Smooth muscle cell (in vitro differentiated cells): ENCODE measurements around the gene ZNF385C. TPM values are rescaled to one million over a fixed set of nuclear protein-coding genes. Genes with fewer than 3 reads are reported as not detected.

Experiments
- DNase-seq: peaks from one replicate; lab custom pipeline; 2025; ENCODE audit not compliant: unreplicated experiment; lab: John Stamatoyannopoulos, UW
- H2AFZ ChIP-seq: fragments of 200-600 bp; sonication (generic); 2 replicates; pipeline ENCODE4 v1.6.0; 2016; ENCODE audit warnings: antibody characterized with exemption, low read depth, mild to moderate bottlenecking
- H3F3A ChIP-seq: fragments of 200-600 bp; sonication (generic); 2 replicates; pipeline ENCODE4 v1.6.0; 2017; ENCODE audit warnings: antibody characterized with exemption, low read depth
- H3K27ac ChIP-seq: fragments of 200-600 bp; sonication (generic); 2 replicates; pipeline ENCODE4 v1.5.1; 2016; ENCODE audit warnings: low read depth, mild to moderate bottlenecking
- H3K27me3 ChIP-seq: fragments of 200-600 bp; sonication (generic); 2 replicates; pipeline ENCODE4 v1.6.1; 2016; ENCODE audit warnings: low read depth, mild to moderate bottlenecking
- H3K36me3 ChIP-seq: fragments of 200-600 bp; sonication (generic); 2 replicates; pipeline ENCODE4 v1.5.1; 2016; ENCODE audit warnings: low read depth
- H3K4me1 ChIP-seq: fragments of 200-600 bp; sonication (generic); 2 replicates; pipeline ENCODE4 v1.5.1; 2016; ENCODE audit warnings: low read depth
- H3K4me2 ChIP-seq: fragments of 200-600 bp; sonication (generic); 2 replicates; pipeline ENCODE4 v1.6.0; 2016; ENCODE audit warnings: mild to moderate bottlenecking
- H3K4me3 ChIP-seq: fragments of 200-600 bp; sonication (generic); 2 replicates; pipeline ENCODE4 v1.5.1; 2016; ENCODE audit warnings: mild to moderate bottlenecking
- H3K79me2 ChIP-seq: fragments of 200-600 bp; sonication (generic); 2 replicates; pipeline ENCODE4 v1.6.0; 2016; ENCODE audit warnings: low read depth, mild to moderate bottlenecking
- H3K9ac ChIP-seq: fragments of 200-600 bp; sonication (generic); 2 replicates; pipeline ENCODE4 v1.6.0; 2016; ENCODE audit warnings: low read depth
- H3K9me3 ChIP-seq: fragments of 200-600 bp; sonication (generic); replicated peaks from 2 replicates; pipeline ENCODE4 v1.5.1; 2016; ENCODE audit warnings: low read depth
- H4K20me1 ChIP-seq: fragments of 200-600 bp; sonication (generic); 2 replicates; pipeline ENCODE4 v1.6.0; 2016; ENCODE audit warnings: low read depth
- WGBS: methylation state at CpG from one replicate; pipeline ENCODE4 v1.1.7; 2016; ENCODE audit warnings: low lambda C conversion rate; 5-methylcytosine and 5-hydroxymethylcytosine counted together
- polyA plus RNA-seq: library from polyadenylated mRNA; unstranded; fragments of >200 nt; fragmentation: Nextera tagmentation; extraction: Ambion mirVana; gene quantifications from 2 replicates; pipeline ENCODE4 v1.2.1, GENCODE V29; 2016
- total RNA-seq: library from RNA; depleted of rRNA; stranded (reverse); fragments of >200 nt; gene quantifications from 2 replicates; pipeline ENCODE4 v1.2.3, GENCODE V29; 2014
- TF ChIP-seq, protein P1 (sequence below): fragments of 200-600 bp; sonication (generic); IDR thresholded peaks from 2 replicates; pipeline ENCODE4 v1.5.1; 2017; ENCODE audit warnings: borderline replicate concordance, mild to moderate bottlenecking, antibody characterized with exemption; ENCODE audit not compliant: insufficient read depth, poor library complexity, severe bottlenecking

The ZNF385C gene
- total and polyA plus RNA-seq, 2 experiments from 2014 or later: 0.45 to 0.70 TPM

DNA sequence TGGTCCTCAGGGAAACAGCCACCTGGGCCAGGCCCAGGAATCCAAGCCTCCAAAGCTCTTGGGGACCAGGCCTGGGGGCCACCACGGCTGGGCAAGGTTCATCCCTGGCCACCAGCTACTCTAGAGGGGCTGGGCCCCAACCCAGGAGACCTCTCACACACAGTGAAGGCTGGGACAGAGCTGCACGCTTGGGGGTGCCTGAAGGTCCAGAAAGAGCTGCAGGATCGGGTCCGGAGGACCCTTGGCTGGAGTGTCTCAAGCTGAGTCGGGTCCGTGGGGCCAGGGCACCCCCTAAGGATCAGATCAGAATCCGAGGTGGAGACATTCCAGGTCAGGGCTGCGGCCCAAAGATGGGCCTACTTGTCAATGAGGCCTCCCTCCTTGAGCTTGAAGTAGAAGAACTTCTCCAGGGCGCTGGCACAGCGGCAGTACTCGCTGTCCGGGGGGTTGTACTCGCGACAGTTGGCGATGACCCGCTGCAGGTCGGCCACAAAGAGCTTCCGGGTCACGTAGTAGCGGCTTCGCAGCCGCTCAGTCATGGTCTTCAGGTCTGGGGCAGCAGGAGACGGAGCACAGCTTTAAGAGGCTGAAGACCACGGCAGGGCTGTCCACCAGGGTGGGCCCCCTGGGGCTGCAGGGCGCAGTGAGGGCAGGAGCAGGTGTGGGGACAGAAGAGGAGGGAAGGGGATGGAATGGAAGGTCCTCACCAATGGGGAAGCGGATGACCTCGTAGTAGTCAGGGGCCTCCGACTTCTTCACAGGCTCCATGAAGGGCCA lies 15.2 kb upstream of the ZNF385C start:
- WGBS: 96% methylated on average over 28 of the region's 28 CpGs
- Histone ChIP-seq H3K27me3 (no peaks in the 10 kb centered on the region), H3F3A (no peaks in the 10 kb centered on the region), H3K9me3 (no peaks in the 10 kb centered on the region), H3K27ac (no peak overlapping the region), H4K20me1 (no peaks in the 10 kb centered on the region), H3K4me3 (no peak overlapping the region), H3K9ac (no peak overlapping the region), H2AFZ (no peak overlapping the region), H3K4me2 (no peak overlapping the region), H3K4me1 (no peaks in the 10 kb centered on the region), H3K36me3 (no peaks in the 10 kb centered on the region), H3K79me2 (no peaks in the 10 kb centered on the region)
- TF ChIP-seq, protein P1, sequence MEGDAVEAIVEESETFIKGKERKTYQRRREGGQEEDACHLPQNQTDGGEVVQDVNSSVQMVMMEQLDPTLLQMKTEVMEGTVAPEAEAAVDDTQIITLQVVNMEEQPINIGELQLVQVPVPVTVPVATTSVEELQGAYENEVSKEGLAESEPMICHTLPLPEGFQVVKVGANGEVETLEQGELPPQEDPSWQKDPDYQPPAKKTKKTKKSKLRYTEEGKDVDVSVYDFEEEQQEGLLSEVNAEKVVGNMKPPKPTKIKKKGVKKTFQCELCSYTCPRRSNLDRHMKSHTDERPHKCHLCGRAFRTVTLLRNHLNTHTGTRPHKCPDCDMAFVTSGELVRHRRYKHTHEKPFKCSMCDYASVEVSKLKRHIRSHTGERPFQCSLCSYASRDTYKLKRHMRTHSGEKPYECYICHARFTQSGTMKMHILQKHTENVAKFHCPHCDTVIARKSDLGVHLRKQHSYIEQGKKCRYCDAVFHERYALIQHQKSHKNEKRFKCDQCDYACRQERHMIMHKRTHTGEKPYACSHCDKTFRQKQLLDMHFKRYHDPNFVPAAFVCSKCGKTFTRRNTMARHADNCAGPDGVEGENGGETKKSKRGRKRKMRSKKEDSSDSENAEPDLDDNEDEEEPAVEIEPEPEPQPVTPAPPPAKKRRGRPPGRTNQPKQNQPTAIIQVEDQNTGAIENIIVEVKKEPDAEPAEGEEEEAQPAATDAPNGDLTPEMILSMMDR: no peak
- no peak for DNase-seq

DNA sequence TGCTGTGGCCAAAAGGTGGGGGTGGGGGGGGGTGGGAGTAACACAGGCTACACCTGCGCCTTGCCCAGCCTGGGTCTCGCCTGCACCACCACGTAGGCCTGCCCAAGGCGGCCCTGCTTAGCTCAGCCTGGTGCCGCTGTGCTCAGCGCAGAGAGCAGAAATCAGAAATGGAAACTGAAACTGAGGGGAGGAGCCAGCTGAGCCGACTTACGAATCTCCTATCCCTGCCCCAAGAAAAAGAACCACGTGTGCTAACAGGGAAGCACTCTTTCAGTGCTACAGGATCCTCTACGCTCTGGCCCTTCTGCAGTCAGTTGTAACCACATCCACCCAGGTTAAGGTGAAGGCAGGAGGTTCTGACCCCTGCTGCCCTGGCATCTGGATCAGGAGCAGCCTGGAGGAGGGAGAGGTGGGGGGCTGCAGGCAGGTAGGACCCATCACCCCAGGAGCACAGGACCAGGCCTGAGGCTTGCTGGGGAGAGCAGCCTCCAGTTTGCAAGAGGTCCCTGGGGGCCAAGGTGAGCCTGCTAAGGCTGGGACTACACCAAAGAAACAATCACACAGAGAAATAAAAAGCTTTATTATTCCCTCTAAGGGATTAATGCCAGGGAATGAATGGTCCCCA lies 14.4 kb upstream of the ZNF385C start, which contains the start of gene DHX58:
DHX58 (minus strand) TSS at position 163 of the 625 bp plus-strand sequence. CDS start 822 bp downstream, outside the sequence.
- Histone ChIP-seq H3F3A (no peaks in the 10 kb centered on the region), H3K79me2 (no peaks in the 10 kb centered on the region), H3K9ac (no peak within 1 kb of the TSS), H3K36me3 (no peaks in the 10 kb centered on the region), H3K4me1 (no peaks in the 10 kb centered on the region), H2AFZ (no peak within 1 kb of the TSS), H3K4me3 (no peak within 1 kb of the TSS), H3K27ac (no peak within 1 kb of the TSS), H4K20me1 (no peaks in the 10 kb centered on the region), H3K27me3 (no peaks in the 10 kb centered on the region), H3K9me3 (no peaks in the 10 kb centered on the region), H3K4me2 (no peak within 1 kb of the TSS)
- 70% methylated on average over 10 of the region's 10 CpGs for WGBS
- TF ChIP-seq, protein P1: no peak
- no peak for DNase-seq

DNA sequence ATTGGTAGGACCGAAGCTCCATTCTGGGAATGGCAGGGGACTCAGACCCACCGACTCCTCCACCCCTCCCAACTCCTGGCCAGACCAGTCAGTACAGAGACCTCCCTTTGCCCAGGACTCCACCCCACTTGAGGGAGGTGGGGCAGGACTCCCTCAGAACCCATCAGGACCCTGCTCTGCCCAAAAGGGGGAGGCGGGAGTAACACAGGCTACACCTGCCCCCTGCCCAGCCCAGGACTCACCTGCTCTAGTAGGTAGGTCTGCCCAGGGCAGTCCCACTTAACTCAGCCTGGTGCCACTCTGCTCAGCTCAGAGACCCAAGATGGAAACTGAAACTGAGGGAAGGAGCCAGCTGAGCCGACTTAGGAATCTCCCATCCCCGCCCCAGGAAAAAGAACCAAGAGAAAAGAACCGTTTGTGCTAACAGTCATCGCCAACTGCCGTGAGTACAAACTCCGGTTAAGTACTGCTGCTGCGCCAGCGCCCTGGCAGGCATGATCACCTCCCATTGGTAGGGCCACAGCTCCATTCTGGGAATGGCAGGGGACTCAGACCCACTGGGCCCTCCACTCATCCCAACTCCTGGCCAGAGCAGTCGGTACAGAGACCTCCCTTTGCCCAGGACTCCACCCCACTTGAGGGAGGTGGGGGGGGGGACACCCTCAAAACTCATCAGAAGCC lies 13.7 kb upstream of the ZNF385C start:
- H2AFZ ChIP-seq: no peak overlapping the region
- H3F3A ChIP-seq: no peaks in the 10 kb centered on the region
- H3K9ac ChIP-seq: no peak overlapping the region
- H3K4me1 ChIP-seq: no peaks in the 10 kb centered on the region
- TF ChIP-seq, protein P1: no peak
- no peak for DNase-seq
- H3K36me3 ChIP-seq: no peaks in the 10 kb centered on the region
- no peak overlapping the region for H3K27ac ChIP-seq
- H4K20me1 ChIP-seq: no peaks in the 10 kb centered on the region
- no peak overlapping the region for H3K4me3 ChIP-seq
- no peak overlapping the region for H3K4me2 ChIP-seq
- no peaks in the 10 kb centered on the region for H3K27me3 ChIP-seq
- H3K9me3 ChIP-seq: no peaks in the 10 kb centered on the region
- no peaks in the 10 kb centered on the region for H3K79me2 ChIP-seq
- WGBS: 83% methylated on average over 12 of the region's 12 CpGs
